Stimulated activated CD4-positive, alpha-beta T cell treated with anti-CD3 and anti-CD28 coated beads, Interleukin-4, amount 100 ng/mL, for 4 hours (primary cell): ENCODE measurements around the gene NDUFAB1.
"Not testable (repeated sequence)": the region's sequence is repeated elsewhere in the genome, so short reads cannot be mapped to it uniquely, and the experiment has no call there.

ENCODE experiments used
- DNase-seq, 2 experiments: peaks; one replicate each; pipeline ENCODE4 v3.0.0-alpha.2; 2020

Gene NDUFAB1

GRCh38 chr16:23595951-23596720 is at the start of gene NDUFAB1:
Gene NDUFAB1 (minus strand): TSS chr16:23596316. CDS start chr16:23596290, 26 bp downstream.
- DNase-seq: peak; percentile 86 to 92

DNA sequence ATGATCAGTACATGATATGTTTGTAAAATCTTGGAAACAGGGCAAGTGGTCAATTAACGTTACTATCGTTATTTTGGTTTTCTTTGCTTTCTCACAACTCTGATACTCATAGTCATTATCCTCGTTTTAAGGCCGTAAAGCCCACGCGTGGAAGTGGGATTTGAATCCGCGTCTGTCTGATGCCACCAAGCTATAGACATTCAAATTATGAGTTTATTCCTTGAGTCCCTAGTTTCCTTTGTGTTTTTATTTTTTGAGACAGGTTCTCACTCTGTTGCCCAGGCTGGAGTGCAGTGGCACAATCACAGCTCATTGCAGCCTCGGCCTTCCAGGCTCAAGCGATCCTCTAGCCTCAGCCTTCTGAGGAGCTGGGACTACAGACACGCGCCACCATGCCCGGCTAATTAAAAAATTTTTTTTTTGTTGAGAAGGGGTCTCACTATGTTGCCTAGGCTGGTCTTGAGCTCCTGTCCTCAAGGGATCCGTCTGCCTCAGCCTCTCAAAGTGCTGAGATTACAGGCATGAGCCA is 46.2 kb upstream of the NDUFAB1 start:
- DNase-seq: no peak

DNA sequence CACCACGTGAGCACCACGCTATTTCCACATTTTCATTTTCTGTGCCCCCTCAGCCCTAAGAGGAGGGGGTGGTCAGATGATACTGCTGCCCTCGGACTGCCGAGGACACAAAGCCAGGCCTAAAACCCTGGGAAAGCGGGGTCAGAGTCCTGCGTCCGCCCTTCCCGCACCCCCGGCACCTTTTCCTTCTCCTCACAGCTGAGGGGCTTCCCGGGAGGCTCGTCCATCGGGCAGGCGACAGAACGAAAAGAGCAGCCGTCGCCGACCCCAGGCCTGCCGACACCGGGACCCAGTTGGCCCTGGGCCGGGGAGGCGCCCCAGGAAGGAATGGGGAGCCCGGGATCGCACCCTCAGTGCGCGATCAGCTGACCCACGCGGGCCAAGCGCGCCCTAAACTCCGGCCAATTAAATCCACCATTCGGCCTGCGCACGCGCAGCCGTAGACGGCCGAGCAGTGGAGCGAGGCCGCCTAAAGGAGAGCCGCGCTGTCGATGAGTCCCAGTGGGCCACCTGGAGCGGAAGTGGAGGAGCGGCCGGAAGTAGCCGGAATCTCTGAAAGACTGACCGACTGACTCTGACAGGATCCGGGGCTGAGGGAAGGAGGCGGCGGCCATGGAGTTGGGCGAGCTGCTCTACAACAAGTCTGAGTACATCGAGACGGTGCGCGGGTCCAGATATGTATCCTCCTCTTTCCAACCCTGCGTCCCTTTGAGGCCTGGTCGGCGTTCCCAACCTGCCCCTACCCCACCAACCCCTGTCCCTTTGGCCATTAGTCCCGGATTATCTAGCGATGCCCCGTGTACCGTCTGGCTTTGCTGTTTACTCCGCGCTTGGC is 45.0 kb upstream of the NDUFAB1 start, which contains the start of the genes DCTN5 and PALB2:
TSS of gene DCTN5 (plus strand) at position 536 of the 835 bp plus-strand sequence. CDS start at position 613, 77 bp downstream.
TSS of gene PALB2 (minus strand) at position 380 of the 835 bp plus-strand sequence. CDS start at position 227, 153 bp downstream.
- DNase-seq: peak; percentile 81 to 84

- peak in 1 of 2 experiments; percentile 37 for DNase-seq
Observed at GRCh38 chr16:23640615-23640930, 44.5 kb upstream of the NDUFAB1 start.

DNA sequence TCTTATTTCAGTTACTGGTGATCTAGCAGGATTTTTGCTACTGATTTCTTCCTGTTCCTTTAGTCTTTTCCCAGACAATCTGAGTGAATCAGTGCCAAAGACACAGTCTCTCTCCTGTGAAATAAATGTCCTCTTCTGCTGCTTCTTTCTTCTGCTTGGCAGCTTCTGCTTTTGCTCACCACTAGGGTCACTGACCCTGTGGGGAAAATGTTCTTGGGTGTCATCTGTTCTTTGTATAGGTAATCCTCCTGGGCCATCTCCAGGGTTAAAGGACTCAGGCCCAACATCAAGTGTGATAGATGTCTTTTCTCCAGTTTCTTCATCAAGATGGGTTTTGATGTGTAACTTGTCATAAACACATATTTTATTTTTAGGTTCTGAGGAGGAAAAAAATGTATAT is 39.8 kb upstream of the NDUFAB1 start:
- DNase-seq: no peak

- no peak for DNase-seq
Observed at GRCh38 chr16:23634461-23635036, 38.4 kb upstream of the NDUFAB1 start.

- DNase-seq: not testable (repeated sequence)
Observed at GRCh38 chr16:23631874-23632273, 35.8 kb upstream of the NDUFAB1 start.

- no peak for DNase-seq
Observed at GRCh38 chr16:23629516-23629915, 33.4 kb upstream of the NDUFAB1 start.

- DNase-seq: no peak
Observed at GRCh38 chr16:23624092-23624491, 28.0 kb upstream of the NDUFAB1 start.

DNA sequence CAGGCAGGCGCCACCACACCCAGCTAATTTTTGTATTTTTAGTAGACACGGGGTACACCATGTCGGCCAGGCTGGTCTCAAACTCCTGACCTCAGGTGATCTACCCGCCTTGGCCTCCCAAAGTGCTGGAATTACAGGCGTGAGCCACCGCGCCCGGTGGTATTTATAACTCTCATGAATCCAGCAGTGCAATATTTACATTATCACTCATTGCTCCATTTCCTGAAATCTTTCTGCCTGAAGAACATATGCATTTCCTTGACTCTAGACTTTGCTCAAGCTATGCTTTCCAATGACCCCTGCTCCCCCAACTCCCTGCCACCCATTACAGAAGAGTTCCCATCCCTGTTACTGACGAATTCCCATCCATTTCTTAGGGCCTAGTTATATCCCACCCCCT is 19.7 kb upstream of the NDUFAB1 start:
- no peak for DNase-seq

GRCh38 chr16:23611936-23612335 is 15.8 kb upstream of the NDUFAB1 start:
- no peak for DNase-seq

- not testable (repeated sequence) for DNase-seq
Observed at GRCh38 chr16:23610905-23611304, 14.8 kb upstream of the NDUFAB1 start.

DNA sequence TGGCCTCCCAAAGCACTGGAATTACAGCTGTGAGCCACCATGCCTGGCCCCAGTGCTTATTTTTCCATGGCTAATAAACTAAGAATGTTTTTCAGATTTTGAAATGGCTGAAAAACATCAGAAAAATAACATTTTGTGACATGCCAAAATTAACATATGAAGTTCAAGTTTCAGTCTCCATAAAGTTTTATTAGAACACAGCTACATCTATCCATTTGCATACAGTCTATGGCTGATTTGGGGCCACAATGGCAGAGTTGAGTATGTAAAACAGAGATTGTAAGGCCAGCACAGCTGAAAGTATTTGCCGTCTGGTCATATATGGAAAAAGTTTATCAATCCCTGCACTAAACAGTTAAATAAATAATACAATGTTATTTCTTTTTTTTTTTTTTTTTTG is 13.8 kb upstream of the NDUFAB1 start:
- no peak for DNase-seq

DNA sequence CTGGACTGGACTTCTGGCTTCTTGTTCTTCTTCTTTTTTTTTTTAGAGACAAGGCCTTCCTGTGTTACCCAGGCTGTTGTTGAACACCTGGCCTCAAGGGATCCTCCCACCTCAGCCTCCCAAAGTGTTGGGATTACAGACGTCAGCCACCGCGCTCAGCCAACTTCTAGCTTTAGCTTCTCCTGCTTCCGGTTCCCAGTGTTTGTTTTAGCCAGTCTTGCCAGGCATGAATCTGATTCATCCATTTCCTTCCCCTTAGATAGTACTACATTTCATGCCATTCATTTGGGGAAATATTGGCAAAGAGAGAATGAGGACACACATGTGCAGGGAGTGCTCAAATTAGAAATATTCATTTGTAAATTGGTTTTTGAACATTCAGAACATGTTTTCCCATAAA is 12.1 kb upstream of the NDUFAB1 start:
- no peak for DNase-seq

DNA sequence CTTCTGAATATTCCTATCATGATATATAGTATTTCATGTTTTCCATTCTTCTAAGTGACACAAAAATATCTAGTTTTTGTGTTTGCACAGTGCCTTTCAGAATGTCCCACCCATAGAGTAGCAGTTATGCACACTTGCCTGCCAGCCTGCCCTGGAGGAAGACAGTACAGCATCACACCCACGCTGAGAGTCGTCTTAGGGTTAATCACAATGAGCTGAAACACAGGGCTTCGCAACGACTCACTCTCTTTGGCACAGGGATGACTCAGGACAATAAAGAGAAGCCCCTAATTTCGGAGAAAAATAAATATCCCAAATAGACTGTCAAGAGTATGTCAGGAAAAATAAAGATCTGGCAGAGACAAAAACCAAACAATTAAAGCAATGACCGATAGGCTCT is 11.6 kb upstream of the NDUFAB1 start:
- DNase-seq: no peak

- DNase-seq: peak in 1 of 2 experiments; percentile 13
Observed at GRCh38 chr16:23597003-23597756, 1.1 kb upstream of the NDUFAB1 start.

DNA sequence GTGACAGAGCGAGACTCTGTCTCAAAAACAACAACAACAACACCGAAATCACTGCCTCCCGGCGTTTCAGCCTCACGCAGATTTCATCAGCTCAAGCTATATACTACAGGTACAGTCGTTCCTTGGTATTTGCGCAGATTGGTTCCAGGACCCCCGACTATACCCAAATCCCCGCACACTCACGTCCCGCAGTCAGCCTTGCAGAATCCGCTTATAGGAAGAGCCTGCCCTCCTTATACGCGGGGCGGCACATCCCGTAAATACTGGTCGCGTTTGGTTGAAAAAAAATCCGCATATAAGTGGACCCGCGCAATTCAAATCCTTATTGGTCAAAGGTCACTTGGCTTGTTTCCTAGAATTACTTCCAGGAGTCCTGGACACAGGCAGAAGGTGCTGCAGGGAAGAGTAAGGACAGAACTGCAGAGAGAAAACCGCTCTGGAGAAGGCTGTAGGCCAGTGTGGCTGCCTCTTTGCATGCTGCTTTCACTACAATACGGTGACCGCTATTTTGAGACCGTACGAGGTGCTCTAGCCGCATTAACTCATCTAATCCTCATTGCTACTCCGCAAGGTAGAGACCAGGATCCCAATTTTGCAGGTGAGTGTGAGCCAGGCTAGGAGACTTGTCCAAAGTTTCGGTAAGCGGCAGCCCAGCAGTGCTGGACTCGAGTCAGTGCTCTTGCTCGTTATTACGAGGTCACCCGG is 718 bp downstream of the NDUFAB1 start:
- no peak for DNase-seq

- DNase-seq: no peak
Observed at GRCh38 chr16:23594186-23594585, 1.9 kb downstream of the NDUFAB1 start.

- DNase-seq: no peak
Observed at GRCh38 chr16:23590181-23590580, 5.9 kb downstream of the NDUFAB1 start.

- no peak for DNase-seq
Observed at GRCh38 chr16:23587726-23588125, 8.4 kb downstream of the NDUFAB1 start.

DNA sequence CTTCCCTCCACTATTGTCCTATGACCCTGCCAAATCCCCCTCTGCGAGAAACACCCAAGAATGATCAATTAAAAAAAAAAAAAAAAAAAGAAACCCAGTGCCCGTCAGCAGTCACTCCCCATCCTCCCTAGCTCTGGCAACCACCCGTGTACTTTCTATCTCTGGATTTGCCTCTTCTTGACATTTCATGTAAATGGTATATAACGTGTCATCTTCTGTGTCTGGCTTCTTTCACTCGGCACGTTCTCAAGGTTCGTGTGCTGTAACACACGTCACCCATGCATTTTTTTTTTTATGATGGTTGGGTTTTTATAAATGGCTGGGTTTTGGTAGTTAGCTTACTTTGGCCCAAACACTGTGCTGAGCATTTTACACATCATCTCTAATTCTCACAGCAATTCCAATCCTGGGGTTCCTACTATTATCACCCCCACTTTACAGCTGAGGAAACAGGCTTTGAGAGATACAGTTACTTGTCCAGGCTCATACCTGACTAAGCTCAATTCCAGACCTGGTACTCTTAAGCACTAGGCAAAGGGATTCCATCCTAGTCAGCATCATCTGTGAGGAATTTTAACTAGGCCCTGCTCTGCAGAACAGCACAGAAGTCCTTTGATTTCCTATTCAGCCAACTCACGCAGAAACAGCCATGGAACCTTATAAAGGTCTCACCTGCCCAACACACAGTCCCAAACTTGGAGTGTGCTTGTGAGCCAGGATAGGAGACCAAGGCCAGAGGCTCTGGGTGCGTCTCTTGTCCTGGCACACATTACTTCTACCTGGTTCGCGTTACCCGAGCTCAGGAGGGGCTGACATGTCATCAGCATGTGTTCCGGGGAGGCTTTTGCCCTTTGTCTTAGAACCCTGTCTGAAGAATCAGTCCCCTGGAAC is 11.7 kb downstream of the NDUFAB1 start:
- no peak for DNase-seq
